IPS DF 6.9 (cell line): ENCODE data around the gene PLS3.
"Not testable (repeated sequence)": the region's sequence is repeated elsewhere in the genome, so short reads cannot be mapped to it uniquely, and the experiment has no call there.

Source experiments
- DNase-seq: peaks from one replicate; pipeline ENCODE4 v3.0.0-alpha.2; 2013; ENCODE audit warnings: low read depth, low spot score
- H3K27ac ChIP-seq: one replicate; pipeline ENCODE4 v1.5.1; 2013; ENCODE audit warnings: low read length, control low read depth
- H3K27me3 ChIP-seq: 2 replicates; pipeline ENCODE4 v1.6.1; 2013; ENCODE audit warnings: mild to moderate bottlenecking, low read length; ENCODE audit not compliant: control insufficient read depth, insufficient read depth
- H3K36me3 ChIP-seq: 2 replicates; pipeline ENCODE4 v1.6.1; 2013; ENCODE audit warnings: low read length; ENCODE audit not compliant: control insufficient read depth, insufficient read depth
- H3K4me1 ChIP-seq: 2 replicates; pipeline ENCODE4 v1.6.1; 2013; ENCODE audit warnings: low read length; ENCODE audit not compliant: control insufficient read depth, insufficient read depth
- H3K4me3 ChIP-seq: 2 replicates; pipeline ENCODE4 v1.5.1; 2013; ENCODE audit warnings: mild to moderate bottlenecking, low read length
- H3K9me3 ChIP-seq: 2 replicates; pipeline ENCODE4 v1.6.1; 2013; ENCODE audit warnings: low read length, inconsistent platforms; ENCODE audit not compliant: control insufficient read depth, insufficient read depth
- WGBS: extraction: QIAGEN DNeasy Blood & Tissue Kit; methylation state at CpG from one replicate; pipeline ENCODE4 v1.1.7; 2013; ENCODE audit warnings: mixed read lengths, missing lambda C conversion rate; ENCODE audit not compliant: insufficient read length, insufficient coverage; 5-methylcytosine and 5-hydroxymethylcytosine counted together

Gene PLS3

GRCh38 chrX:115606861-115607260 lies 45.9 kb downstream of the PLS3 start:
- WGBS = no CpG with 5 or more reads among the region's 5 CpGs

GRCh38 chrX:115609621-115610020 lies 48.6 kb downstream of the PLS3 start:
- WGBS = no CpG with 5 or more reads among the region's 1 CpG
- Histone ChIP-seq H3K27me3 (no peaks in the 10 kb centered on the region), H3K36me3 (no peaks in the 10 kb centered on the region; the same call in 1 of the 2 replicates), H3K9me3 (no peaks in the 10 kb centered on the region), H3K27ac (no peak overlapping the region), H3K4me3 (no peak overlapping the region), H3K4me1 (no peaks in the 10 kb centered on the region)
- DNase-seq = no peak

More at GRCh38 chrX:115606861-115607260, 45.9 kb downstream of the PLS3 start:
- no peak for DNase-seq
- no peaks in the 10 kb centered on the region; the same call in 1 of the 2 replicates for H3K36me3 ChIP-seq
- no peaks in the 10 kb centered on the region for H3K4me1 ChIP-seq
- no peaks in the 10 kb centered on the region for H3K27me3 ChIP-seq
- no peak overlapping the region for H3K27ac ChIP-seq
- H3K9me3 ChIP-seq = no peaks in the 10 kb centered on the region
- no peak overlapping the region for H3K4me3 ChIP-seq

- WGBS = no CpG with 5 or more reads among the region's 5 CpGs
- no peaks in the 10 kb centered on the region for H3K9me3 ChIP-seq
- no peak for DNase-seq
- H3K4me1 ChIP-seq = no peaks in the 10 kb centered on the region
- H3K36me3 ChIP-seq = no peaks in the 10 kb centered on the region
- H3K27me3 ChIP-seq = no peaks in the 10 kb centered on the region
- H3K4me3 ChIP-seq = no peak overlapping the region
- H3K27ac ChIP-seq = no peak overlapping the region
Observed at GRCh38 chrX:115616943-115617563, 56.1 kb downstream of the PLS3 start.

- DNase-seq = no peak
- H3K4me1 ChIP-seq = no peaks in the 10 kb centered on the region
- no peak overlapping the region for H3K27ac ChIP-seq
- no peak overlapping the region for H3K4me3 ChIP-seq
- WGBS = no CpG with 5 or more reads among the region's 4 CpGs
- H3K9me3 ChIP-seq = no peaks in the 10 kb centered on the region
- no peaks in the 10 kb centered on the region for H3K27me3 ChIP-seq
- no peaks in the 10 kb centered on the region for H3K36me3 ChIP-seq
Observed at GRCh38 chrX:115622534-115622933, 61.6 kb downstream of the PLS3 start.

GRCh38 chrX:115624916-115625315 lies 63.9 kb downstream of the PLS3 start:
- Histone ChIP-seq H3K36me3 (no peaks in the 10 kb centered on the region), H3K9me3 (no peaks in the 10 kb centered on the region), H3K4me1 (no peaks in the 10 kb centered on the region), H3K4me3 (no peak overlapping the region), H3K27me3 (no peaks in the 10 kb centered on the region), H3K27ac (no peak overlapping the region)
- WGBS = no CpG with 5 or more reads among the region's 1 CpG
- no peak for DNase-seq

GRCh38 chrX:115625572-115626301 lies 64.8 kb downstream of the PLS3 start:
- Histone ChIP-seq H3K36me3 (no peaks in the 10 kb centered on the region), H3K27me3 (no peaks in the 10 kb centered on the region), H3K4me3 (no peak overlapping the region), H3K27ac (no peak overlapping the region), H3K9me3 (no peaks in the 10 kb centered on the region), H3K4me1 (no peaks in the 10 kb centered on the region)
- WGBS = no CpG with 5 or more reads among the region's 6 CpGs
- DNase-seq = no peak

GRCh38 chrX:115630204-115630603 lies 69.2 kb downstream of the PLS3 start:
- Histone ChIP-seq H3K4me3 (no peak overlapping the region), H3K4me1 (no peaks in the 10 kb centered on the region), H3K9me3 (no peaks in the 10 kb centered on the region), H3K27me3 (no peaks in the 10 kb centered on the region), H3K27ac (no peak overlapping the region), H3K36me3 (no peaks in the 10 kb centered on the region)
- WGBS = no CpG with 5 or more reads among the region's 2 CpGs
- no peak for DNase-seq

- no peak overlapping the region for H3K4me3 ChIP-seq
- H3K27me3 ChIP-seq = no peaks in the 10 kb centered on the region
- no peaks in the 10 kb centered on the region for H3K9me3 ChIP-seq
- WGBS = no CpG with 5 or more reads among the region's 3 CpGs
- no peak for DNase-seq
- H3K36me3 ChIP-seq = no peaks in the 10 kb centered on the region
- H3K4me1 ChIP-seq = no peaks in the 10 kb centered on the region
- no peak overlapping the region for H3K27ac ChIP-seq
Observed at GRCh38 chrX:115632455-115632854, 71.5 kb downstream of the PLS3 start.

- no CpG with 5 or more reads among the region's 5 CpGs for WGBS
- H3K4me3 ChIP-seq, H3K27me3 ChIP-seq, H3K9me3 ChIP-seq, DNase-seq, H3K36me3 ChIP-seq, H3K27ac ChIP-seq, H3K4me1 ChIP-seq: not testable (repeated sequence)
Observed at GRCh38 chrX:115633397-115633796, 72.4 kb downstream of the PLS3 start.

- WGBS = no CpG with 5 or more reads among the region's 5 CpGs
- Histone ChIP-seq H3K27ac (no peak overlapping the region), H3K36me3 (no peaks in the 10 kb centered on the region), H3K4me3 (no peak overlapping the region), H3K27me3 (no peaks in the 10 kb centered on the region), H3K4me1 (no peaks in the 10 kb centered on the region), H3K9me3 (no peaks in the 10 kb centered on the region)
- DNase-seq = no peak
Observed at GRCh38 chrX:115639334-115639880, 78.4 kb downstream of the PLS3 start.
